OCI-LY1 (cell line): Measurements from ENCODE around the gene ABCF1.

Experiments
- H2AFZ ChIP-seq: fragments of 200-600 bp; sonication (generic), shearing (Covaris generic); 2 replicates; pipeline ENCODE4 v1.6.0; 2014; ENCODE audit warnings: antibody characterized with exemption, mild to moderate bottlenecking, low read length
- H3F3A ChIP-seq: fragments of 200-600 bp; sonication (generic), shearing (Covaris generic); 2 replicates; pipeline ENCODE4 v1.6.0; 2014; ENCODE audit warnings: mild to moderate bottlenecking, antibody characterized with exemption, low read length, moderate library complexity; ENCODE audit not compliant: insufficient read depth
- H3K27ac ChIP-seq: fragments of 200-600 bp; sonication (generic); 2 replicates; pipeline ENCODE4 v1.5.1; 2014; ENCODE audit warnings: low read length, mixed run types, mild to moderate bottlenecking, low read depth; ENCODE audit not compliant: poor library complexity, severe bottlenecking
- H3K27me3 ChIP-seq: fragments of 200-600 bp; sonication (generic); 2 replicates; pipeline ENCODE4 v1.6.0; 2014; ENCODE audit warnings: antibody characterized with exemption, mild to moderate bottlenecking, low read length, moderate library complexity; ENCODE audit not compliant: insufficient read depth
- H3K36me3 ChIP-seq: fragments of 200-600 bp; sonication (generic); 2 replicates; pipeline ENCODE4 v1.6.1; 2014; ENCODE audit warnings: mild to moderate bottlenecking, antibody characterized with exemption, low read length, moderate library complexity, mixed read lengths; ENCODE audit not compliant: insufficient read depth
- H3K4me1 ChIP-seq: fragments of 200-600 bp; sonication (generic); 2 replicates; pipeline ENCODE4 v1.5.1; 2014; ENCODE audit warnings: mild to moderate bottlenecking, low read length, moderate library complexity; ENCODE audit not compliant: insufficient read depth, severe bottlenecking
- H3K4me2 ChIP-seq: fragments of 200-600 bp; sonication (generic), shearing (Covaris generic); 2 replicates; pipeline ENCODE4 v1.6.1; 2014; ENCODE audit warnings: low read length
- H3K4me3 ChIP-seq: fragments of 200-600 bp; sonication (generic); 2 replicates; pipeline ENCODE4 v1.5.1; 2014; ENCODE audit warnings: low read length, low read depth, mild to moderate bottlenecking, mixed read lengths; ENCODE audit not compliant: poor library complexity, severe bottlenecking
- H3K79me2 ChIP-seq: fragments of 200-600 bp; shearing (Covaris generic); 2 replicates; pipeline ENCODE4 v1.6.1; 2016; ENCODE audit warnings: mixed run types, low read length, mixed read lengths; ENCODE audit not compliant: insufficient read depth
- H3K9ac ChIP-seq: fragments of 200-600 bp; sonication (generic), shearing (Covaris generic); 2 replicates; pipeline ENCODE4 v1.6.1; 2014; ENCODE audit warnings: mild to moderate bottlenecking, low read length, mixed read lengths
- H3K9me2 ChIP-seq: fragments of 200-600 bp; sonication (generic), shearing (Covaris generic); 2 replicates; pipeline ENCODE4 v1.6.1; 2014; ENCODE audit warnings: low read depth, mild to moderate bottlenecking, low read length, mixed read lengths
- H3K9me3 ChIP-seq: fragments of 200-600 bp; shearing (Covaris generic); 2 replicates; pipeline ENCODE4 v1.6.1; 2014; ENCODE audit warnings: low read length, mixed read lengths
- H4K20me1 ChIP-seq: fragments of 200-600 bp; sonication (generic), shearing (Covaris generic); 2 replicates; pipeline ENCODE4 v1.6.0; 2016; ENCODE audit warnings: mild to moderate bottlenecking, low read length; ENCODE audit not compliant: insufficient read depth
- CTCF ChIP-seq: fragments of 200-600 bp; sonication (generic), shearing (Covaris generic); IDR thresholded peaks from 2 replicates; pipeline ENCODE4 v1.5.1; 2017; ENCODE audit warnings: mild to moderate bottlenecking, antibody characterized with exemption, low read length, moderate library complexity, mixed read lengths
- EZH2 ChIP-seq: fragments of 200-600 bp; sonication (generic), shearing (Covaris generic); IDR thresholded peaks from 2 replicates; pipeline ENCODE4 v1.8.0; 2017; ENCODE audit warnings: borderline replicate concordance, mixed run types, mild to moderate bottlenecking, antibody characterized with exemption, low read length, moderate library complexity, mixed read lengths

ABCF1 gene

GRCh38 chr6:30626484-30627366 is 55.5 kb downstream of the ABCF1 start, which contains the start of gene ATAT1:
Gene ATAT1, plus strand, starts transcription at chr6:30626874.
- no peaks in the 10 kb centered on the region for H3K9me3 ChIP-seq
- H3K4me1 ChIP-seq, result peaks cover 13% of the 10 kb centered on the region
- peaks cover 4% of the 10 kb centered on the region; the same call in 1 of the 2 replicates for H3F3A ChIP-seq
- H3K27me3 ChIP-seq, result no peaks in the 10 kb centered on the region
- H3K9me2 ChIP-seq, result no peaks in the 10 kb centered on the region
- H3K4me2 ChIP-seq, result peak within 1 kb of the TSS; percentile 88
- H2AFZ ChIP-seq, result no peak within 1 kb of the TSS
- H3K4me3 ChIP-seq, result peak within 1 kb of the TSS; percentile 74
- H4K20me1 ChIP-seq, result no peaks in the 10 kb centered on the region
- H3K9ac ChIP-seq, result peak within 1 kb of the TSS; percentile 80
- TF ChIP-seq CTCF (peak; percentile 49; the same call in 1 of the 2 replicates), EZH2 (no peak)
- peaks cover 64% of the 10 kb centered on the region for H3K36me3 ChIP-seq
- H3K27ac ChIP-seq, result peak within 1 kb of the TSS; percentile 21
- no peaks in the 10 kb centered on the region for H3K79me2 ChIP-seq

GRCh38 chr6:30635834-30636233 is 64.6 kb downstream of the ABCF1 start:
- Histone ChIP-seq H3K9ac (no peak overlapping the region), H3K4me3 (no peak overlapping the region), H3K79me2 (no peaks in the 10 kb centered on the region), H3K9me2 (no peaks in the 10 kb centered on the region), H3K36me3 (peaks cover 25% of the 10 kb centered on the region), H3K27ac (no peak overlapping the region), H3F3A (no peaks in the 10 kb centered on the region), H3K4me1 (no peaks in the 10 kb centered on the region), H3K4me2 (no peak overlapping the region), H4K20me1 (no peaks in the 10 kb centered on the region), H3K27me3 (no peaks in the 10 kb centered on the region), H3K9me3 (no peaks in the 10 kb centered on the region), H2AFZ (no peak overlapping the region)
- TF ChIP-seq EZH2, result no peak
- no peak for TF ChIP-seq CTCF

GRCh38 chr6:30640481-30640880 is 69.2 kb downstream of the ABCF1 start:
- TF ChIP-seq CTCF (peak; percentile 17; the same call in 1 of the 2 replicates), EZH2 (no peak)
- Histone ChIP-seq H3K9me3 (no peaks in the 10 kb centered on the region), H3F3A (no peaks in the 10 kb centered on the region), H3K27ac (no peak overlapping the region), H3K4me2 (no peak overlapping the region), H3K4me3 (no peak overlapping the region), H3K9me2 (no peaks in the 10 kb centered on the region), H3K4me1 (peaks cover under 1% of the 10 kb centered on the region), H3K79me2 (no peaks in the 10 kb centered on the region), H3K36me3 (peaks cover 12% of the 10 kb centered on the region; the same call in 1 of the 2 replicates), H3K9ac (no peak overlapping the region), H4K20me1 (no peaks in the 10 kb centered on the region), H2AFZ (no peak overlapping the region), H3K27me3 (no peaks in the 10 kb centered on the region)
